Measurements from ENCODE around the gene RNF225. TPM values are rescaled to one million over a fixed set of nuclear protein-coding genes. Genes with fewer than 3 reads are reported as not detected.

The RNF225 gene
- total and polyA plus RNA-seq, 2 donors (not counting 3 experiments of a cell fraction or from before 2014, with no cell fraction given) = 0.58 TPM; not detected in 1

- Histone ChIP-seq H2AFZ (ENCODE audit: low read depth, low read length) (no peak overlapping the region), H3K36me3 (ENCODE audit: control insufficient read depth in 2 of 2, extremely low read depth in 1 of 2, insufficient read depth in 2 of 2, low read length in 2 of 2) (no peaks in the 10 kb centered on the region), H3K4me1 (ENCODE audit: control insufficient read depth, extremely low read depth, insufficient read depth, low read length) (peaks cover 5% of the 10 kb centered on the region), H3K9me1 (replicated peaks; ENCODE audit: control insufficient read depth, extremely low read depth, insufficient read depth, low read length) (no peaks in the 10 kb centered on the region), H4K20me1 (replicated peaks; ENCODE audit: control insufficient read depth, extremely low read depth, insufficient read depth, low read length) (no peaks in the 10 kb centered on the region), H3K79me2 (ENCODE audit: control insufficient read depth, insufficient read depth, low read length) (no peaks in the 10 kb centered on the region), H3K9me3 (replicated peaks; ENCODE audit: control insufficient read depth, insufficient read depth, low read length) (no peaks in the 10 kb centered on the region), H3K9ac (replicated peaks; ENCODE audit: extremely low read depth, insufficient read depth, low read length) (no peak overlapping the region), H3K27ac (ENCODE audit: insufficient read depth, low read depth, low read length) (no peak overlapping the region), H3K27me3 (ENCODE audit: control insufficient read depth in 2 of 2, insufficient read depth in 2 of 2, low read length in 2 of 2) (peaks cover 22 to 45% of the 10 kb centered on the region in 2 experiments), H3K4me3 (replicated peaks in 1 of 3; ENCODE audit: insufficient read depth in 1 of 3, low read depth in 1 of 3, low read length in 3 of 3) (no peak overlapping the region), H3K4me2 (ENCODE audit: insufficient read depth, low read length) (no peak overlapping the region)
- CTCF ChIA-PET = interaction anchor here (0.9 kb wide), 1 partner anchor 10 kb away, joined by 3 read pairs; no protein-coding TSS in a partner anchor
- DNase-seq (ENCODE audit: low read depth, low spot score) (no peak), FAIRE-seq (no peak)
- no TSS peak for BruUV-seq (replicated peaks)
- POLR2A ChIA-PET = no interaction called here
- dilution Hi-C loops (cut with MboI; ENCODE audit: extremely low pct_ligation_motif_present, low sequenced_read_pairs) = no loop called here
- intact Hi-C loops (cut with micrococcal nuclease) = no loop called here
- no peak for TF ChIP-seq EZH2 (IDR thresholded peaks at IDR 0.05; ENCODE audit: borderline replicate concordance, low read depth, low read length, severe bottlenecking)
- TF ChIP-seq MYC (IDR thresholded peaks at IDR 0.05; ENCODE audit: low read depth, low read length) = no peak
- no peak for TF ChIP-seq FOS (IDR thresholded peaks at IDR 0.05; ENCODE audit: borderline replicate concordance, insufficient read depth, low read length)
- no peak for TF ChIP-seq CTCF (IDR thresholded peaks at IDR 0.05; ENCODE audit: extremely low read depth in 1 of 2, insufficient read depth in 1 of 2, low read depth in 1 of 2, low read length in 2 of 2)
- no peak for TF ChIP-seq JUN (IDR thresholded peaks at IDR 0.05; ENCODE audit: borderline replicate concordance, insufficient read depth, insufficient read length, low read depth)
- TF ChIP-seq MAX (IDR thresholded peaks at IDR 0.05; ENCODE audit: insufficient read depth, insufficient read length) = no peak
- TF ChIP-seq POLR2AphosphoS5 (IDR thresholded peaks at IDR 0.05; ENCODE audit: insufficient read depth, low read depth, low read length) = no peak
- no peak for TF ChIP-seq GATA2 (IDR thresholded peaks at IDR 0.05; ENCODE audit: insufficient read depth, insufficient read length, low read depth, low read length)
- TF ChIP-seq POLR2A (IDR thresholded peaks at IDR 0.05; ENCODE audit: low read depth, low read length) = no peak
These were observed 45.9 kb upstream of the RNF225 start for GRCh38 chr19:58349590-58349989.

All from endothelial cell of umbilical vein (primary cell).